Kidney (tissue), 14 donors: ENCODE measurements around the gene TMEM150B. TPM values are rescaled to one million over a fixed set of nuclear protein-coding genes. Genes with fewer than 3 reads are reported as not detected.

ENCODE experiments used
- DNase-seq, 5 donors: peaks; one replicate each; pipeline ENCODE4 v3.0.0-alpha.2; 2013 to 2020
- FAIRE-seq: peaks from 2 replicates; lab custom pipeline; 2012; peaks lifted over from hg19 to GRCh38; lab: Jason Lieb, UNC
- H3K27ac ChIP-seq, 2 donors: one replicate each; pipeline ENCODE4 v1.7.0; 2013; ENCODE audit warnings: low read depth in 2 of 2, low read length in 2 of 2, inconsistent platforms in 1 of 2
- H3K27me3 ChIP-seq: one replicate; pipeline ENCODE4 v1.7.1; 2013; ENCODE audit warnings: low read length, inconsistent platforms; ENCODE audit not compliant: control insufficient read depth, insufficient read depth
- H3K36me3 ChIP-seq, 3 donors: one replicate each; pipeline versions ENCODE4 v1.7.0 to v1.7.1; 2013; ENCODE audit warnings: low read length in 3 of 3, control low read depth in 1 of 3, inconsistent platforms in 1 of 3; ENCODE audit not compliant: insufficient read depth in 3 of 3, control insufficient read depth in 2 of 3
- H3K4me1 ChIP-seq, 3 donors: one replicate each; pipeline versions ENCODE4 v1.7.0 to v1.7.1; 2013; ENCODE audit warnings: low read length in 3 of 3, inconsistent platforms in 1 of 3, low read depth in 1 of 3; ENCODE audit not compliant: control insufficient read depth in 2 of 3, insufficient read depth in 2 of 3
- H3K4me3 ChIP-seq, 3 donors: one replicate each; pipeline versions ENCODE4 v1.7.0 to v1.8.1; 2013; ENCODE audit warnings: low read length in 3 of 3, control low read depth in 1 of 3, inconsistent platforms in 1 of 3
- H3K9ac ChIP-seq, 3 donors: one replicate each; pipeline versions ENCODE4 v1.7.0 to v1.7.1; 2013; ENCODE audit warnings: low read length in 3 of 3, control low read depth in 1 of 3, inconsistent platforms in 1 of 3
- H3K9me3 ChIP-seq, 3 donors: one replicate each; pipeline versions ENCODE4 v1.7.0 to v1.7.1; 2013; ENCODE audit warnings: low read length in 3 of 3, control low read depth in 1 of 3, inconsistent platforms in 1 of 3; ENCODE audit not compliant: control insufficient read depth in 2 of 3, insufficient read depth in 1 of 3
- CTCF ChIP-seq: IDR thresholded peaks from 3 replicates; pipeline ENCODE4 v1.5.1; 2012; ENCODE audit warnings: mild to moderate bottlenecking, moderate library complexity, borderline replicate concordance; ENCODE audit not compliant: insufficient read depth; ENCODE audit errors: extremely low read depth
- intact Hi-C: fragments of 100-400 bp; cut with DNase I; formaldehyde crosslinking; loops from one replicate; pipeline ENCODE4 v1.11.1; 2022
- polyA plus RNA-seq: library from polyadenylated mRNA; stranded (reverse); fragments of 350-450 nt; fragmentation: Illumina TruSeq; extraction: RNeasy Lipid Tissue Mini Kit (QIAGEN cat#74804); gene quantifications from one replicate; pipeline ENCODE4 v1.2.3, GENCODE V29; 2014; ENCODE audit warnings: low read depth, low replicate concordance; ENCODE audit not compliant: insufficient read depth
- total RNA-seq: library from RNA; stranded (reverse); fragmentation: NEBNext Ultra II Directional; extraction: Animal tissue kit (Norgen Biotek cat#: 25700); gene quantifications from one replicate; pipeline ENCODE4 v1.2.1, GENCODE V29; 2021
- donor health status: control.
- donor health status: control.
- donor health status: control.
- donor health status: control.
- donor health status: control.
- donor health status: DM: yes; HTN: yes; CAD: no.
- donor health status: Normal renal cell carcinoma (clear cell type).

TMEM150B gene
- total and polyA plus RNA-seq, 2 donors from 2014 or later: 3.6 to 5.4 TPM

- intact Hi-C loops: loop anchor here (10.0 kb wide), 1 partner anchor 350 kb away; no protein-coding TSS in a partner anchor
- no peak for DNase-seq
- Histone ChIP-seq H3K4me1 (peaks cover 0 to 3% (median 0%) of the 10 kb centered on the region in 3 donors), H3K9me3 (peaks cover 0 to 4% (median 0%) of the 10 kb centered on the region in 3 donors), H3K36me3 (peaks cover 0 to 4% (median 0%) of the 10 kb centered on the region in 3 donors), H3K27ac (no peak overlapping the region), H3K4me3 (no peak overlapping the region), H3K9ac (no peak overlapping the region), H3K27me3 (no peaks in the 10 kb centered on the region)
- FAIRE-seq: no peak
- TF ChIP-seq CTCF: no peak
These were observed 60.6 kb downstream of the TMEM150B start for GRCh38 chr19:55264531-55264930.

Other genes with a start within 250 kb of the TMEM150B start
- gene EPS8L1, start 249.5 kb downstream of the TMEM150B start, total RNA-seq: 95.0 TPM
- 45.4 TPM for gene EPS8L1, start 249.5 kb downstream of the TMEM150B start, polyA plus RNA-seq
- 146 TPM for gene PPP1R12C, start 207.7 kb downstream of the TMEM150B start, total RNA-seq
- 89.0 TPM for gene PPP1R12C, start 207.7 kb downstream of the TMEM150B start, polyA plus RNA-seq
- gene TNNT1, start 176.1 kb downstream of the TMEM150B start, total RNA-seq: not detected
- not detected for gene TNNT1, start 176.1 kb downstream of the TMEM150B start, polyA plus RNA-seq
- 0.41 TPM for gene TNNI3, start 167.6 kb downstream of the TMEM150B start, total RNA-seq
- 1.7 TPM for gene TNNI3, start 167.6 kb downstream of the TMEM150B start, polyA plus RNA-seq
- gene DNAAF3, start 158.7 kb downstream of the TMEM150B start, total RNA-seq: 11.4 TPM
- 5.1 TPM for gene DNAAF3, start 158.7 kb downstream of the TMEM150B start, polyA plus RNA-seq
- not detected for gene SYT5, start 145.1 kb downstream of the TMEM150B start, total RNA-seq
- not detected for gene SYT5, start 145.1 kb downstream of the TMEM150B start, polyA plus RNA-seq
- gene PTPRH, start 115.8 kb downstream of the TMEM150B start, total RNA-seq: 2.8 TPM
- not detected for gene PTPRH, start 115.8 kb downstream of the TMEM150B start, polyA plus RNA-seq
- 3.3 TPM for gene TMEM86B, start 96.6 kb downstream of the TMEM150B start, total RNA-seq
- 4.6 TPM for gene TMEM86B, start 96.6 kb downstream of the TMEM150B start, polyA plus RNA-seq
- gene PPP6R1, start 66.3 kb downstream of the TMEM150B start, total RNA-seq: 61.6 TPM
- gene PPP6R1, start 66.3 kb downstream of the TMEM150B start, polyA plus RNA-seq: 30.6 TPM
- 37.6 TPM for gene HSPBP1, start 45.2 kb downstream of the TMEM150B start, total RNA-seq
- gene HSPBP1, start 45.2 kb downstream of the TMEM150B start, polyA plus RNA-seq: 55.9 TPM
- gene BRSK1, start 41.3 kb downstream of the TMEM150B start, total RNA-seq: 6.5 TPM
- 1.4 TPM for gene BRSK1, start 41.3 kb downstream of the TMEM150B start, polyA plus RNA-seq
- 13.0 TPM for gene KMT5C, start 14.5 kb upstream of the TMEM150B start, total RNA-seq
- 4.1 TPM for gene KMT5C, start 14.5 kb upstream of the TMEM150B start, polyA plus RNA-seq
- gene COX6B2, start 29.4 kb upstream of the TMEM150B start, total RNA-seq: 3.8 TPM
- 0.62 TPM for gene COX6B2, start 29.4 kb upstream of the TMEM150B start, polyA plus RNA-seq
- gene GARIN5B, start 37.9 kb upstream of the TMEM150B start, total RNA-seq: not detected
- not detected for gene GARIN5B, start 37.9 kb upstream of the TMEM150B start, polyA plus RNA-seq
- gene IL11, start 45.1 kb upstream of the TMEM150B start, total RNA-seq: 0.47 TPM
- 0.37 TPM for gene IL11, start 45.1 kb upstream of the TMEM150B start, polyA plus RNA-seq
- not detected for gene TMEM190, start 51.5 kb upstream of the TMEM150B start, total RNA-seq
- gene TMEM190, start 51.5 kb upstream of the TMEM150B start, polyA plus RNA-seq: not detected
- gene TMEM238, start 59.0 kb upstream of the TMEM150B start, total RNA-seq: 24.3 TPM
- gene TMEM238, start 59.0 kb upstream of the TMEM150B start, polyA plus RNA-seq: 8.1 TPM
- 1,259 TPM for gene RPL28, start 60.6 kb upstream of the TMEM150B start, total RNA-seq
- 1,453 TPM for gene RPL28, start 60.6 kb upstream of the TMEM150B start, polyA plus RNA-seq
- gene UBE2S, start 82.4 kb upstream of the TMEM150B start, total RNA-seq: 16.8 TPM
- 20.8 TPM for gene UBE2S, start 82.4 kb upstream of the TMEM150B start, polyA plus RNA-seq
- not detected for gene SHISA7, start 118.0 kb upstream of the TMEM150B start, total RNA-seq
- gene SHISA7, start 118.0 kb upstream of the TMEM150B start, polyA plus RNA-seq: not detected
- 45.9 TPM for gene ISOC2, start 136.3 kb upstream of the TMEM150B start, total RNA-seq
- 326 TPM for gene ISOC2, start 136.3 kb upstream of the TMEM150B start, polyA plus RNA-seq
- gene C19orf85, start 139.4 kb upstream of the TMEM150B start, total RNA-seq: not detected
- gene C19orf85, start 139.4 kb upstream of the TMEM150B start, polyA plus RNA-seq: not detected
- gene ZNF628, start 151.3 kb upstream of the TMEM150B start, total RNA-seq: 12.0 TPM
- 2.3 TPM for gene ZNF628, start 151.3 kb upstream of the TMEM150B start, polyA plus RNA-seq
- gene NAT14, start 159.8 kb upstream of the TMEM150B start, total RNA-seq: 42.6 TPM
- gene NAT14, start 159.8 kb upstream of the TMEM150B start, polyA plus RNA-seq: 45.0 TPM
- 9.4 TPM for gene SSC5D, start 163.1 kb upstream of the TMEM150B start, total RNA-seq
- 2.2 TPM for gene SSC5D, start 163.1 kb upstream of the TMEM150B start, polyA plus RNA-seq
- not detected for gene SBK2, start 211.8 kb upstream of the TMEM150B start, total RNA-seq
- not detected for gene SBK2, start 211.8 kb upstream of the TMEM150B start, polyA plus RNA-seq
- 0.66 TPM for gene SBK3, start 220.2 kb upstream of the TMEM150B start, total RNA-seq
- gene SBK3, start 220.2 kb upstream of the TMEM150B start, polyA plus RNA-seq: not detected